Stimulated activated CD4-positive, alpha-beta T cell treated with anti-CD3 and anti-CD28 coated beads, Interleukin-15, amount 100 ng/mL, for 48 hours (primary cell): Measurements from ENCODE around the gene TOX2.
"Not testable (repeated sequence)": the region's sequence is repeated elsewhere in the genome, so short reads cannot be mapped to it uniquely, and the experiment has no call there.

Experiments
- DNase-seq, 2 donors: peaks; one replicate each; pipeline ENCODE4 v3.0.0-alpha.2; 2020; ENCODE audit warnings: low read depth in 2 of 2

The TOX2 gene

GRCh38 chr20:44033344-44033743 is 118.7 kb downstream of the TOX2 start:
- DNase-seq: no peak

GRCh38 chr20:44033873-44034272 is 119.2 kb downstream of the TOX2 start:
- no peak for DNase-seq

- no peak for DNase-seq
These were observed 119.8 kb downstream of the TOX2 start for GRCh38 chr20:44034451-44034850.

GRCh38 chr20:44034965-44035635 is 120.4 kb downstream of the TOX2 start:
- no peak for DNase-seq

GRCh38 chr20:44035924-44036323 is 121.3 kb downstream of the TOX2 start:
- no peak for DNase-seq

GRCh38 chr20:44036441-44036840 is 121.8 kb downstream of the TOX2 start:
- DNase-seq: no peak

GRCh38 chr20:44038681-44039123 is 124.0 kb downstream of the TOX2 start:
- no peak for DNase-seq

- DNase-seq: no peak
These were observed 124.5 kb downstream of the TOX2 start for GRCh38 chr20:44039147-44039546.

GRCh38 chr20:44039741-44040140 is 125.1 kb downstream of the TOX2 start:
- DNase-seq: no peak

- no peak for DNase-seq
These were observed 125.7 kb downstream of the TOX2 start for GRCh38 chr20:44040202-44040915.

- DNase-seq: no peak
These were observed 126.3 kb downstream of the TOX2 start for GRCh38 chr20:44041001-44041400.

- not testable (repeated sequence) for DNase-seq
These were observed 130.1 kb downstream of the TOX2 start for GRCh38 chr20:44044712-44045111.

- DNase-seq: no peak
These were observed 135.7 kb downstream of the TOX2 start for GRCh38 chr20:44050327-44050726.

- DNase-seq: no peak
These were observed 136.4 kb downstream of the TOX2 start for GRCh38 chr20:44050925-44051660.

- DNase-seq: no peak
These were observed 137.0 kb downstream of the TOX2 start for GRCh38 chr20:44051661-44052000.

- DNase-seq: no peak
These were observed 137.5 kb downstream of the TOX2 start for GRCh38 chr20:44052166-44052565.

- DNase-seq: no peak
These were observed 138.4 kb downstream of the TOX2 start for GRCh38 chr20:44053046-44053445.

- DNase-seq: no peak
These were observed 139.5 kb downstream of the TOX2 start for GRCh38 chr20:44054118-44054517.

- DNase-seq: no peak
These were observed 140.2 kb downstream of the TOX2 start for GRCh38 chr20:44054849-44055248.

- DNase-seq: peak in 1 of 2 donors; percentile 34
These were observed 141.5 kb downstream of the TOX2 start for GRCh38 chr20:44056010-44056698.

- DNase-seq: no peak
These were observed 143.3 kb downstream of the TOX2 start for GRCh38 chr20:44057698-44058675.
